HG03571 (cell line): Measurements from ENCODE around the gene STK4.
A peak's percentile ranks its signal among the peaks of the same experiment; 100 is the strongest.
"Not testable (repeated sequence)": the region's sequence is repeated elsewhere in the genome, so short reads cannot be mapped to it uniquely, and the experiment has no call there.

Source experiments
- ATAC-seq: cut with Tn5 transposase; IDR thresholded peaks from one replicate; pipeline ENCODE4 v1.9.1; 2021; ENCODE audit not compliant: unreplicated experiment

Gene STK4

DNA sequence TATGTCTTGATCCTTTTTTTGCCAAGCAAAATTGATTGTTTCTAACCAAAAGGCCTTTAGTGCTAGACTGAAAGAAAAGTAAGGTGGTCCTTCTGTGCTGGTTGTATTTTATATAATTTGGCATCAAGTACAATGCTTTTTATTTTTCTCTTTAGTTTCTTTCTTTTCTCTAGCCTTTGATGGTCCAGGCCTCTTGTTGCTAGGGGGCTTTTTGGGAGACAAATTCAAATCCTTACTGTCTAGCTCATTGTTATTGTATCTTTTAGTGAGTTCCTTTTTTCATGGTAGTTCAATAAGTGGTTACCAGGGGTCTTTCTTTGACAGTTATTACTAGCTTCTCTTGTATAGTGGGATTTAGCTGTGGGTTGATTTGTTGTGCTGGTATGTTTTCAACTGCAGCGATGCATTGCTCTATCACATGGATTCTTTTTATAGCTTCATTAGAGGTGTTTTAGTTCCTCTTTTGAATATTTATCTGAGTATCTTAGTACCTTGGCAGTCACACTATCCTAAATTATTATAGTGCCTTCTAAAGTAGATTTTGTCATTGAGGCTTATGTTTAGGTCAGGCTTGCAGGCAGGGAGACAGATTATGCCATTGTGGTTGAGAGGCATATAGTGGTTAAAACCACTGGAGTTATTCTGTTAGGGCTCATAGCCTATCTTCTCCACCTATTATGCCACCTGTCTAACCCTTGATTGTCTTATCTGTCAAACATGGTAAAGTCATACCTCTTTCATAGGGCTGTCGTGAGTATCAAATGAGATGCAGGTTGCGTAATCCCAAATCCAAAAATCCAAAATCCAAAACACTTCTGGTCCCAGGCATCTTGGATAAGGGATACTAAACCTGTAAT lies 85.1 kb downstream of the STK4 start:
- ATAC-seq = no peak

- ATAC-seq = peak; percentile 47
Observed at GRCh38 chr20:45052698-45053429, 86.6 kb downstream of the STK4 start.

DNA sequence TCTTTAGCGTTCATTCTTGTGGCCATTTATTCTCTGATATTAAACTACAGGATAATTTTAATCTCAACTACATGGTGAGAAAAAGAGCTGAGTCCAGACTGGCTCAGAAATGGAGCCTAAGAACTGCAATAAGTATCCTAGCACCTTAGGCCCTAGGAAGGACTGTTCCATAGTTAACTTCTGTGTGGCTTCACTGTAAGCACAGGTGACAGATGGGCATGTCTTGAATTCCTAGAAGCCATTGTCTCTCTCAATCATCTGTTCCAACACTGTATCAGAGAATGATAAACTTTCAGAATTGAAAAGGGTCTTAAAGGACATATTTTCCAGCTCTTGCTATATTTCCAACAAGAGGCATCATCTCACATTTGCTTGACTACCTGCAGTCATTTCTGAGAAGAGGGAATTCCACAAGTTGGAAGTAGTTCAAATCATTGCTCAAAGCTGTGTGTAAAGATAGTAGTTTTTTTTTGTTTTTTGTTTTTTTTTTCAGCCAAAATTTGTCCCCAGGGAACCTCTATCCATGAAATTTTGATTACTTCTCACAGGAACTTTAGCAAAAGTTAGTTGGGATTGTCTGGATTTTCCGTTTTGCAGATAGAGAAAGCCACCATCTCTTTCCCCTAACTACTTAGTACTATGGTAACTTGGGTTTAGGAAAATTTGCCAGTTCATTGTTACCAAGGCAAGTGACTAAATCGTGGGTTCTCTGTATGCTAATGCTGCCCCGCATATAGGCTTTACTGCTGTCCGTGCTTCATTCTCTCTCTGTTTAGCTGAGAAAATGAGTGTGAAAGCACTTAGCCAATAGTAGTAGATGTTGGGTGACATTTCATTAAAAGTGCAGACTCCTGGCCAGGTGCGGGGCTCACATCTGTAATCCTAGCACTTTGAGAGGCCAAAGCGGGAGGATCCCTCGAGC lies 87.4 kb downstream of the STK4 start:
- no peak for ATAC-seq

GRCh38 chr20:45055056-45055455 lies 88.7 kb downstream of the STK4 start:
- ATAC-seq = no peak

DNA sequence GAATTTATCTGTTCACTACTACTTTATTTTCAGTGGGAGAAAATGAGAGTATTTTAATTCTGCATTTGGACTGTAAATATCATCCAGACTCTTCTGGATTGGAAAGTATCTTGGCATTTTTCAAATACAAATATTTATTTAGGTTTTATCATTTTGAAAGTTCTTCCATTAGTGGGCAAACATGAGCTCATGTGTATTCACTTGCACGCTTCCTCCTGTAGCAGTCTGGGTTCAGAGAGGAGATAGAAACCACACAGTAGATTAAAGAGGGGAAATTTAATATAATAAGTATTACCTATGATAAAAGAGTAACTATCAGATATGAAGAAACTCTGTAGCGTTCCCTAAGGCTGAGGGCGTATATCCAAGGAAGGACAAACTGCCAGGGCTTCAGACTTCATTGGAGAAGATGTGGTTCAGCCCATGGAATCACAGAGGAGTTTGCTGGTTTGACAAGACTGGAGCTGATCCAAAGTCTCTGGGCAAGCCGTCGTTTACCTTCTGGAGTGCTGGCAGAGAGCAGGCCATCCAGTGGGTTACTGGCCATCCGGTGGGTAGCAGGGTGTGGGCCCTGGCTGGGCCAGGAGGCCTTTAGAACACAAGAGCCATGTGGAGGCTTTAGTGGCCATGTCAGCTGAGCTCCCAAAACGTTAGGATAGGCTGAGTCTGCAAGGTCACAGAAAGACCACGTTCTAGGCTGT lies 90.3 kb downstream of the STK4 start:
- ATAC-seq = no peak

- ATAC-seq = no peak
Observed at GRCh38 chr20:45058168-45058850, 92.0 kb downstream of the STK4 start.

DNA sequence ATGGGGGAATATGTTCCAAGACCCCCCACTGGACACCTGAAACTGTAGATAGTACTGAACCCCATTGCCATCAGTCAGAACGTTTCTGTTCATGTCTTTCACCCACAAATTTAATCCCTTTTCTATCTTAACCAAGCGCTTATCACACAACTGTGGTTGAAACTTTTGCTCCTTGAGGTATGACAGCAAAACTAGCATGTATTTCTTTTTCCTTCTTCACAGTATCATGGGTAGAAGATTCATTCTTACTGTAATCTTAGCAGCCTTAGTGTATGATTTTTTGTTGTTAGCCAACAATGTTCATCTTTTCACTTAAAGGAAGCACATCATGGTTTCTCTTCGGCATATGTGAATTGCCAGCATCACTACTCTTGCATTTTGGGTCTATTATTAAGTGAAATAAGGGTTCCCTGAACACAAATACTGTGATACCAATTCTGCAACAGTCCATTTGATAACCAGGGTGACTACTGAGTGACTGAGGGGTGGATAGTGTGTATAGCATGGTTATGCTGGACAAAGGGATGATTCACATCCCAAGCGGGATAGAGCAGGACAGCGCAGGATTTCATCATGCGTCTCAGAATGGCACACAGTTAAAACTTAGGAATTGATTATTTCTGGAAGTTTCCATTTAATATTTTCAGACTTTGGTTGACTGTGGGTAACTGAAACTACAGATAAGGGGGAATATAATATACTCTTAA lies 92.9 kb downstream of the STK4 start:
- ATAC-seq = no peak

DNA sequence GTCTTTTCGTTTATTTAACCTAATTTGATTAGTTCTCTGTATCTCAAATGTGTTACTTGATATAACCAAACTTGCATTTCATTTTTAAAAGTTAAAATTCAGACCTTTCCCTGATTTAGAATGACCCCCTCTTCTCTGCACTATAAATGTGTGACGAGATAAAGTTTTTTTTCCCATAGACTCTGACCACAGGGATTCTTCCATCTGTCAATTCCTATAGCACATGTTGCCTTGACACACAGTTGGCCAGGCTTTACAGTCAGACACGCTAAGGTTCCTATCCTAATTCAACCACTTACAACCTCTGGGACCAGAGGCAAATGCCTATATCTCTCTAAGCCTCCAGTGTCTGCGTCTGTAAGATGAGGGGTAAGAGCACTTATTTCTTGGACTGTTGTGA lies 94.0 kb downstream of the STK4 start:
- no peak for ATAC-seq

GRCh38 chr20:45061244-45061643 lies 94.9 kb downstream of the STK4 start:
- ATAC-seq = no peak

GRCh38 chr20:45063107-45063506 lies 96.8 kb downstream of the STK4 start:
- not testable (repeated sequence) for ATAC-seq

DNA sequence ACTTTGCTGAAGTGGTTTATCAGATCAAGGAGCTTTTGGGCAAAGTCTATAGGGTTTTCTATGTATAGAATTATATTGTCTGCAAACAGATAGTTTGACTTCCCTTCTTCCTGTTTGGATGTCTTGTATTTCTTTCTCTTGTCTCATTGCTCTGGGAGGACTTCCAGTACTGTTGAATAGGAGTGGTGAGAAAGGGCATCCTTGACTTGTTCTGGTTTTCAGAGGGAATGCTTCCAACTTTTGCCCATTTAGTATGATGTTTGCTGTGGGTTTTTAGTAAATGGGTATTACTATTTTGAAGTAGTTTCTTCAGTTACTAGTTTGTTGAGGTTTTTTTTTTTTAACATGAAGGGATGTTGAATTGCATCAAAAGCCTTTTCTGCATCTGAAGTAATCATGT lies 98.5 kb downstream of the STK4 start:
- ATAC-seq = no peak

- ATAC-seq = no peak
Observed at GRCh38 chr20:45066372-45066771, 100.1 kb downstream of the STK4 start.

- ATAC-seq = no peak
Observed at GRCh38 chr20:45067087-45067486, 100.8 kb downstream of the STK4 start.

GRCh38 chr20:45067558-45067957 lies 101.2 kb downstream of the STK4 start:
- ATAC-seq = no peak

DNA sequence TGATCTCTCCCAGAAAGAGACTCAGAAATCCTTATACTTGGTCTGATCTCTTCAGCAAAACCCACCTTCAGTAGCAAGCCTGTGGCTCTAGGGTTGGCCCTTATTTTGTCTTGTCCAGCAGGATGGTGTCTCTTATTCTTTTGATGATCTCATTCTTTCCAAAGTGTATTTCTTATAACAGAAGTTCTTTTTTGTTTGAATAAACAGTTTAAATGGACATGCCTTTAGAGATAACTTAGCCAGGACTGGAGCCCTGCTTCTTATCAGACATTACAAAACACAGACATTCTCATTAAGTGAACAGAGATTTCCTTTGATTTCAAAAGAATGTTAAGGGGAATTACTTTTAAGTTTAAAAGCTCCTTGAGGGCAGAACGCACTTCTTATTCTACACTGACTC lies 102.9 kb downstream of the STK4 start:
- ATAC-seq = no peak

GRCh38 chr20:45070932-45071632 lies 104.8 kb downstream of the STK4 start:
- no peak for ATAC-seq

DNA sequence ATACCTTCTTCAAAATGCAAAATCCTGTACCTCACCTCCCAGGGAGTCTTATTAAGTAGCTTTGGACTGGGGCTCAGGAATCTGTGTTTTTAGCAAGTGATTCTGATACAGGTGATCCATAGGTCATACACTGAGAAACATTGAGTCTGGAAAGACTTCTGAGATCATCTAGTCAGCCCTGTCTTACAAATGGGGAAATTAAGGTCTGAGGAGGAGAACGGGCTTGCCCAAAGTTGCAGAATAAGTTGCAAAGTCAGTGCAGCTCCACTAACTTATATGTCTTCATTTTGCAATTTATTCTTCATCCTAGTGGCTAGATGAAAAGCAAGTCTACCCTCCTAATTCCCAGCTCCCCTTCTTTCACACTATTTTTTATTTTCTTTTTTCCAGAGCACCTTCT lies 105.8 kb downstream of the STK4 start:
- ATAC-seq = no peak

GRCh38 chr20:45073221-45073620 lies 106.9 kb downstream of the STK4 start:
- ATAC-seq = no peak

- no peak for ATAC-seq
Observed at GRCh38 chr20:45077559-45077958, 111.2 kb downstream of the STK4 start.
